ENCODE data around the gene VSTM2L.

Gene VSTM2L

DNA sequence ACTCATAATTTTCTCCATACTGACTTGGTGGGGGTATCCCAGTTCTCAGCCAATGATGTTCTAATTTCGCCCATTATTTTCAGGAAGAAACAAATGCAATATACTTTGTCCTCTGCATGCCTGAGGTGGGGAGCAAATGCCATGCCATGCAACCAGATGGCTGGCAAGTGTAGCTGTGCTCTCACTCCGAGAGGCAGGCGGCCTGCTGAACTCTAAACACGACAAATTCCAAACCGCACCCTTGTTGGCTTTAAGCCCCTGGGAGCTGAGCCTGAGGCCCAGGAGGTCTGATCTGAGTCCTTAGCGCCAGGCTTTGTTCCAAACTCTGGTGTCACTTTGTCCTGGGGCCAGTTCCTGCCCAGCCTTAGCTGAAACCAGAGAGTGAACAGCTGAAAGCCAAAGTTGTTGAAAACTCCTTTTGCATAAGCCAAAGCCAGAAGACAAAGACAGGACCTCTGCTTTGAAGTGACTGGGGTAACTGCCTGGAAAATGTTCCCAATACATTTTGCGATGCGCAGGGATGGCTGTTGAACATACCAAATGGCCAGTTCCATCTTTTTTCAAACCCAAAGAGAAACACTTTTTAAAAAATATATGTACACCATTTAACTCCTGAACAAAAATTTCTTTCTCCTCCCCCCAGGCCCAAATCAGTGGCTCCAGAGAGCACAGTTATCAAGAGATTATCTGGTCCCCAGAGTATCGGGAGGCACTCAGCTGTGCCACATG is 84.1 kb downstream of the VSTM2L start:
- TF ChIP-seq, protein P1, sequence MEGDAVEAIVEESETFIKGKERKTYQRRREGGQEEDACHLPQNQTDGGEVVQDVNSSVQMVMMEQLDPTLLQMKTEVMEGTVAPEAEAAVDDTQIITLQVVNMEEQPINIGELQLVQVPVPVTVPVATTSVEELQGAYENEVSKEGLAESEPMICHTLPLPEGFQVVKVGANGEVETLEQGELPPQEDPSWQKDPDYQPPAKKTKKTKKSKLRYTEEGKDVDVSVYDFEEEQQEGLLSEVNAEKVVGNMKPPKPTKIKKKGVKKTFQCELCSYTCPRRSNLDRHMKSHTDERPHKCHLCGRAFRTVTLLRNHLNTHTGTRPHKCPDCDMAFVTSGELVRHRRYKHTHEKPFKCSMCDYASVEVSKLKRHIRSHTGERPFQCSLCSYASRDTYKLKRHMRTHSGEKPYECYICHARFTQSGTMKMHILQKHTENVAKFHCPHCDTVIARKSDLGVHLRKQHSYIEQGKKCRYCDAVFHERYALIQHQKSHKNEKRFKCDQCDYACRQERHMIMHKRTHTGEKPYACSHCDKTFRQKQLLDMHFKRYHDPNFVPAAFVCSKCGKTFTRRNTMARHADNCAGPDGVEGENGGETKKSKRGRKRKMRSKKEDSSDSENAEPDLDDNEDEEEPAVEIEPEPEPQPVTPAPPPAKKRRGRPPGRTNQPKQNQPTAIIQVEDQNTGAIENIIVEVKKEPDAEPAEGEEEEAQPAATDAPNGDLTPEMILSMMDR (IDR thresholded peaks at IDR 0.05; ENCODE audit: low read depth, low read length): no peak

DNA sequence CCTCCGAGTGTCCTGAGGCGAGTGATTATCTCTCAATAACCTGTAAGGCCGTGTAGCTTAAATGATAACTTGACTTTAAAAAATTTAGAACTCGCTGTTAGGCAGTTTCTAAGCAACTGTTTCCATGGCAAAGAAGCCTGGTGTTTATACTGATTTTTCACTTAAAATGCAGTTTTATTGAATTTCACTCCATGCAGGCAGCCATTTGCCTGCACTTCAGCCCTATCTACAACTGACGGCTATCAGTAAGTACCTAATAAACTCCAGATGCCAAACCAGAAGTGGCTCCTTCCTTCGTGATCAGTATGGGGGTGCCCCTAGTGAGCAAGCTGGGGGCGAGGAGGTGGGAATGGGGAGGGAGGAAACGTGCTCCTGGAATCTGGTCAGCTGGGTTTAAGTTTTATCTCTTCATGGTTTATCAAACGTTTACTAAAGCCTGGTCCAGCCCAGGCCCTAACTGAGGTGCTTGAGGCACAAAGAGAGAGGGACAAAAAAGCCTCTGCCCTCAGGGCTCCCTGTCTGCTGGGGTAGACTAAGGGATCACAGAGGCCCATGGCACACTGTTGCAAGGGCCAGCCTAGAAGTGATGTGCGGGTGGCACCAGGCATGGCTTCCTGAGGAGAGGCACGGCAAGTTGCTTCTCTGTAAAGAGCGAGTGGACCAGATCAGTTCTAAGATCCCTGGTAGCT is 84.8 kb downstream of the VSTM2L start:
- TF ChIP-seq, protein P1 (IDR thresholded peaks at IDR 0.05; ENCODE audit: low read depth, low read length): no peak

More for the DNA sequence above, 84.1 kb downstream of the VSTM2L start:
- no peak overlapping the region for H3K4me3 ChIP-seq (ENCODE audit: low read depth, low read length)

DNA sequence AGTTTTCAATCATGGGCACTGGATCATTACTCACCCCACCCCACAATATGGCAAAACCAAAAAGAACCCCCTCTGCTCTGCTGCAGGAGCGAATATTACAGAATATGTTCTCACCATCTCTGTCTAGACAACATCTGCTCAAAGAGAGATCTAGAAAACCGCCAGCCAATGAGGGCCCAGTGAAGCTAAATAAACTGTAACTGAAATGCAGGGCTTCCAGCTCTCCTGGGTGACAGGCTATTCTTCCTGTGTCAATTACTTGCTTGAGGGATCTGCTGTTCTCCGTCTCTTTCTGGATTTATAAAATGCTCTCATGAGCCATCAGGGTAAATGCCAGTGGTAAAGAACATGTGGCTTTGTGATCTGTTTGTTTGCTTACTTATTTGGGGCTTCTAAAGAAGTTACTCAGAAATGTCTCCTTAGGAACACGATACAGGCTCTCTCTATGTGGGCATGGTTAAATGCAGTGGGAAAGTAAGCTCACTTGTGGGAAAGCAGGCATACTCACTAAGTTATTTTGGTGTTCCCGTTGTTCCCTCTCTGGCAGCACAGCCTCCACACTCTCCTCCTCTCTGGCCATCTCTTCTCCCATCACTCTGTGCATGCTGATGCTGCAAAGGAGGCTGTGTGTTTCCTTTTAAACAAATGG is 85.5 kb downstream of the VSTM2L start:
- no peak overlapping the region for H3K4me3 ChIP-seq (ENCODE audit: low read depth, low read length)
- TF ChIP-seq, protein P1 (IDR thresholded peaks at IDR 0.05; ENCODE audit: low read depth, low read length): no peak

More for the DNA sequence above, 84.8 kb downstream of the VSTM2L start:
- H3K4me3 ChIP-seq (ENCODE audit: low read depth, low read length): no peak overlapping the region

DNA sequence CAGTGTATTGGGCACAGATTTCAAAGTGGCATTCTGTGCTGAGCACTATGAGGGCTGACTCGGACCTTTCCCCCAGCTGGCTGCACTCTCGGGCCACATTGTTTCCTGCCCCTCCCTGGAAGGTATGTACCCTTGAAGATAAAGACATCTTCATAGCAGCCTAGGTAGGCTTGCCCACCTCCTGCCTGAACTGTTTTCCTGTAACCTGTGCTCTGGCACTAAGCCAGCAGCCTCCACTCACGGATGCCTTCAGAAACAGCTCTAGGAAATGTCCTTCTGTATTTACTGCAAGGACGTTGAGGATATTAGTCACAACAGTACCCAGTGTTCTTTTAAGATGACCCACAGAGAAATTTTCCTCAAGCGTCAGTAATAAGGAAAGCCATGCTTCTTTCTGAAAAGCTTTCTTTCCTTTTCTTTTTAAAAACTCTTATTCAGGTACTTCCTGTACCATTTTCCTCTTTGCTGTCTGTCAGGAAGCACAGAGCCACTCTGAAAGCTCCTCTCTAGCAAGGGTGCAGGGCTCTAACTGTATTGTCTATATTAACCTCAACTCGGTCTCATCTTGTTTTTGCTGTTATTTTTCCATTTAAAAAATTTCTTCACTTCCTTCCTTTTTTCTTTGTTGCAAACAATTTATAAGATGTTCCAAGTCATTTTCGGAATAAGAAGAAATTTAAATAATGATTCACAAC is 86.8 kb downstream of the VSTM2L start:
- no peak overlapping the region for H3K4me3 ChIP-seq (ENCODE audit: low read depth, low read length)
- TF ChIP-seq, protein P1 (IDR thresholded peaks at IDR 0.05; ENCODE audit: low read depth, low read length): no peak

DNA sequence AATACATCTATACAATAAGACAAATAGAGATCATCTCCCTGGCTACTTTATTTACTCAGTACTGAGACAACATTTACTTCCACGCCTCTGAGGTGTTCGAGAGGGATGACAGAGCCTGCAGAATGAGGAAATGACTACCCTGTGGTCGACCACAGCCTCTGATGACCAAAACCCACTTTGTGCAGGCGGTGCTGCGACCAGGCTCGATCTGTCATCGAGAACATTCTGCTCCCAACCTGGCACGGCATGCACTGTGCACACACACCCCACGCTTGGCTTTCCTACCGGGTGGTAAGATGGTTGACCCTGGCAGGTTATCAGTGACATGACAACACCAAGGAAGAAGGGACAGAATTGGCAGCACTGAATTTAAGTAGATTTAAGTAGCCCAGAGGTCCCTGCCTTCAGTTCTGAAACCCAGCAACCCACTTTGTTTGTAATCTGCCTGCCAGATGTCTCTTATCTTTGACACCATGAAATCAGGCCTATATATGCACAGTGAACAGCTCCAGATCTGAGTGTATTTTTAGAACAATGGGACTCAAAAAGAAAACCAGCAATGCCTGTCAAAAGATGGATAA is 87.7 kb downstream of the VSTM2L start:
- TF ChIP-seq, protein P1 (IDR thresholded peaks at IDR 0.05; ENCODE audit: low read depth, low read length): no peak
- no peak overlapping the region for H3K4me3 ChIP-seq (ENCODE audit: low read depth, low read length)

DNA sequence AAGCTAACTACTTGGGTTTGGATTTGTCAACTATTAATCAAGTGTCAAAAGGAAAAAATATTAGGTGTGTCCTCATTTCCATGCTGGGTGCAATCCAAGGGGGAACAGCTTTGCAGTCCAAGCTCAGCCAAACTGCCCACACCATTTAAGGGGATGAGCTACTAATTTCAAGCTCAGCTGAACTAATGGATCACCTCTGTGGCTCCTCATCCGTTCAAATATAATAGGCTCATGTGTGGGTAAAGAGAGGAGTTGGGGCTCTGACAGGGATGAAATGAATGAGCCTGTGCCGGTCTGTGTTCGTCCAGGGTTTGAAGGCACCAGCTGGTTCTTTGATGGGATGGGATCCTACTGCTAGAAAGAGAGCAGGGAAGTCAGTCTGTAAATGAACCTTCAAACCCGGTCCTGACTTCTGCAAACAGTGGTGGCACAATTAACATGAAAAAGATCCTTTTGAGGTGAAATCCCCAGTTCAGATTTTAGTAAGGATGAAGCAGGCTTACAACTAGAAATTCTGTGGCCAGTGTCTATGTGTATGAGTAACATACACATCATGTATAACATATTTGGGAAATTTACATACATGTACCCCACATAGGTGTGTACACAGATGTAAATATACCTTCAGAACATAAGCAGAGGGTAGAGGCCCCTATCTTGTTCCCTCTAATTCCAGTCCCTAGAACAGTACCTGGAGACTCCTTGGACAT is 88.4 kb downstream of the VSTM2L start:
- TF ChIP-seq, protein P1 (IDR thresholded peaks at IDR 0.05; ENCODE audit: low read depth, low read length): no peak
- no peak overlapping the region for H3K4me3 ChIP-seq (ENCODE audit: low read depth, low read length)
